Measurements from ENCODE around the gene VAV3. TPM values are rescaled to one million over a fixed set of nuclear protein-coding genes. Genes with fewer than 3 reads are reported as not detected.

VAV3 gene
- total and polyA plus RNA-seq, 10 of the 15 experiments (the other 5 are each of a cell fraction or from before 2014, with no cell fraction given): 0.84 to 5.5 (median 3.4) TPM

GRCh38 chr1:107993920-107994319, 28.9 kb upstream of the VAV3 start:
- in situ Hi-C loops (cut with MboI): no loop called here
- H3K36me3 ChIP-seq (ENCODE audit: control insufficient read depth in 2 of 2, insufficient read depth in 2 of 2, low read length in 1 of 2): no peaks in the 10 kb centered on the region
- no peaks in the 10 kb centered on the region for H3K4me1 ChIP-seq (ENCODE audit: control insufficient read depth, insufficient read depth, low read length)
- no peak overlapping the region for H3K4me2 ChIP-seq (ENCODE audit: control insufficient read depth, insufficient read depth)
- H4K20me1 ChIP-seq (ENCODE audit: control insufficient read depth, insufficient read depth): no peaks in the 10 kb centered on the region
- no peak overlapping the region for H3K4me3 ChIP-seq
- no peaks in the 10 kb centered on the region for H3K9me3 ChIP-seq (replicated peaks; ENCODE audit: control insufficient read depth, insufficient read depth, low read length)
- ChIA-PET POLR2A (no interaction called here), SMC1A (ENCODE audit: uncharacterized antibody, unreplicated experiment) (interaction anchor here (1.4 kb wide), 1 partner anchor 19 kb away, joined by 3 read pairs; no protein-coding TSS in a partner anchor), CTCF (no interaction called here), RAD21 (ENCODE audit: unreplicated experiment) (no interaction called here)
- H3K27me3 ChIP-seq (replicated peaks in 1 of 2; ENCODE audit: control insufficient read depth in 2 of 2, insufficient read depth in 2 of 2, low read length in 1 of 2): no peaks in the 10 kb centered on the region; a peak in 2 of 4 replicates
- H2AFZ ChIP-seq (ENCODE audit: control insufficient read depth, low read depth, low read length): no peak overlapping the region
- TF ChIP-seq SIN3A (IDR thresholded peaks at IDR 0.05; ENCODE audit: low read depth, low read length): no peak
- TF ChIP-seq E4F1 (IDR thresholded peaks at IDR 0.05; ENCODE audit: borderline replicate concordance, partially characterized antibody): no peak
- TF ChIP-seq CUX1 (IDR thresholded peaks at IDR 0.05; ENCODE audit: insufficient replicate concordance, low read depth, low read length): no peak
- no peak for TF ChIP-seq ZSCAN29 (IDR thresholded peaks at IDR 0.05)
- TF ChIP-seq EED (IDR thresholded peaks at IDR 0.05; ENCODE audit: low read depth): no peak
- no peak for TF ChIP-seq HCFC1 (IDR thresholded peaks at IDR 0.05; ENCODE audit: low read length)
- no peak for TF ChIP-seq FOXM1 (IDR thresholded peaks at IDR 0.05; ENCODE audit: low read depth, low read length)
- no peak for TF ChIP-seq SPI1 (IDR thresholded peaks at IDR 0.05; ENCODE audit: borderline replicate concordance, insufficient read depth, low read depth, low read length)
- no peak for TF ChIP-seq ZNF24 (IDR thresholded peaks at IDR 0.05)
- TF ChIP-seq SUPT20H (IDR thresholded peaks at IDR 0.05; ENCODE audit: borderline replicate concordance, control insufficient read depth, low read depth, low read length): no peak
- TF ChIP-seq USF1 (IDR thresholded peaks at IDR 0.05; ENCODE audit: borderline replicate concordance, extremely low read length, insufficient read depth, low read depth, low read length): no peak
- H3K27ac ChIP-seq (ENCODE audit: control insufficient read depth, insufficient read depth): no peak overlapping the region
- no peaks in the 10 kb centered on the region for H3K79me2 ChIP-seq (ENCODE audit: control insufficient read depth, insufficient read depth, low read length)
- H3K9ac ChIP-seq (ENCODE audit: control insufficient read depth, insufficient read depth, low read length): no peak overlapping the region
- no peak for ATAC-seq
- BruUV-seq (replicated peaks): no TSS peak
- WGBS (ENCODE audit: insufficient coverage, insufficient replicate concordance, low lambda C conversion rate, missing lambda C conversion rate): 38% methylated on average over 7 of the region's 7 CpGs
- no peak for FAIRE-seq
- DNase-seq (ENCODE audit: low read depth, low spot score): no peak
- intact Hi-C loops (cut with micrococcal nuclease; ENCODE audit: unreplicated experiment): no loop called here

Data from GM12878 (cell line).